ENCODE data around the gene TBCD. TPM values are rescaled to one million over a fixed set of nuclear protein-coding genes. Genes with fewer than 3 reads are reported as not detected.

The TBCD gene
- polyA plus RNA-seq, 2 of the 4 experiments (the other 2 are of a cell fraction), result 33.5 to 49.1 TPM

DNA sequence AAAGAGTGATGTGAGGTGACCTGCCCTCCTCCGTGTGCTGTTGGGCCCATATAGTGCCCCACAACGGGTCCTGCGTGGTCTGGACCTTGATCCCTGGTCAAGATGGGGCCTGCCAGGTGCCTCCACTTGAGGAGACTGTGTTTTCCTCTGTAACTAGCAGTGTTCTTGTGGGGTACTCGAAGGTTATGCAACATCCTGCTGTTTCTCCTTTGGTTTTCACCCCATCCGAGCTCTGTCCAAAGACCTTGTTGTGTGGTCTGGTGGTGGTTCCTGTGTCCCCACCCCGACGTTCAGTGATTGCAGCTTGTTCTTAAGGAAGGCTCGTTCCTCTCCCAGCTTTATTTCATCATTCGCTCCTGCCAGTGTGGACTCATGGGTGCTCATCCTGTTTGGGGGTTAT is 126.7 kb downstream of the TBCD start (continued):
- TF ChIP-seq, protein P1, sequence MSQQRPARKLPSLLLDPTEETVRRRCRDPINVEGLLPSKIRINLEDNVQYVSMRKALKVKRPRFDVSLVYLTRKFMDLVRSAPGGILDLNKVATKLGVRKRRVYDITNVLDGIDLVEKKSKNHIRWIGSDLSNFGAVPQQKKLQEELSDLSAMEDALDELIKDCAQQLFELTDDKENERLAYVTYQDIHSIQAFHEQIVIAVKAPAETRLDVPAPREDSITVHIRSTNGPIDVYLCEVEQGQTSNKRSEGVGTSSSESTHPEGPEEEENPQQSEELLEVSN (IDR thresholded peaks at IDR 0.05; ENCODE audit: borderline replicate concordance, low read depth), result no peak
- TF ChIP-seq POLR2A (IDR thresholded peaks at IDR 0.05; ENCODE audit: low read length), result no peak
- no peak for TF ChIP-seq SMC3 (IDR thresholded peaks at IDR 0.05)
- TF ChIP-seq EHMT2 (IDR thresholded peaks at IDR 0.05; ENCODE audit: low read depth), result no peak
- TF ChIP-seq SREBF2 (IDR thresholded peaks at IDR 0.05), result no peak
- no peak for TF ChIP-seq KDM5A (IDR thresholded peaks at IDR 0.05)
- no peak for TF ChIP-seq HOXA7 (CRISPR knock-in tag; IDR thresholded peaks at IDR 0.05)
- TF ChIP-seq RNF2 (IDR thresholded peaks at IDR 0.05; ENCODE audit: borderline replicate concordance, low read depth), result no peak

DNA sequence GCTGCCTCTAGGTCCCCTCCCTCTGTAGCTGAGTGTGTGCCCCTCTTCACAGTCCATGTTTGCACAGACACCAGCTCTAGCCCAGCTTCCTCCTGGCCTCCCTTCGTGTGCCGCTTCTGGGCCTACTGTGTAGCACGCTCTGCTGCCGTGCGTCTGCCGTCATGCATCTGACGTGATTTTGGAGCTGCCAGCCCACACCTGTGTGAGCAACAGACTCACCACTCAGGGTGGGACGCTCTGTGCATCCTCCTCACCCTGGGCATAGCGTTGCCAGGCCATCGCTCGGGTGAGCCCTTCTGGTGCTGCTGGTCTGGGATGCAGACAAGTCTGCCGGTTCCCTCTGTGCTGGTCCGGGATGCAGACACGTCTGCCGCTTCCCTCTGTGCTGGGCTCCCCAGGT is 127.4 kb downstream of the TBCD start:
- no peak overlapping the region for H3K27ac ChIP-seq
- no peak for TF ChIP-seq NR3C1 (IDR thresholded peaks at IDR 0.05)
- TF ChIP-seq JUN (IDR thresholded peaks at IDR 0.05), result no peak
- TF ChIP-seq HEYL (CRISPR knock-in tag; IDR thresholded peaks at IDR 0.05), result no peak
- TF ChIP-seq, protein P2, sequence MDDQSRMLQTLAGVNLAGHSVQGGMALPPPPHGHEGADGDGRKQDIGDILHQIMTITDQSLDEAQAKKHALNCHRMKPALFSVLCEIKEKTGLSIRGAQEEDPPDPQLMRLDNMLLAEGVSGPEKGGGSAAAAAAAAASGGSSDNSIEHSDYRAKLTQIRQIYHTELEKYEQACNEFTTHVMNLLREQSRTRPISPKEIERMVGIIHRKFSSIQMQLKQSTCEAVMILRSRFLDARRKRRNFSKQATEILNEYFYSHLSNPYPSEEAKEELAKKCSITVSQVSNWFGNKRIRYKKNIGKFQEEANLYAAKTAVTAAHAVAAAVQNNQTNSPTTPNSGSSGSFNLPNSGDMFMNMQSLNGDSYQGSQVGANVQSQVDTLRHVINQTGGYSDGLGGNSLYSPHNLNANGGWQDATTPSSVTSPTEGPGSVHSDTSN (IDR thresholded peaks at IDR 0.05), result no peak
- TF ChIP-seq POLR2A (IDR thresholded peaks at IDR 0.05; ENCODE audit: low read length), result no peak
- TF ChIP-seq BHLHE40 (IDR thresholded peaks at IDR 0.05; ENCODE audit: low read depth, low read length), result no peak
- TF ChIP-seq MAZ (IDR thresholded peaks at IDR 0.05; ENCODE audit: borderline replicate concordance, low read depth, low read length), result no peak
- no peak for TF ChIP-seq ZC3H11A (IDR thresholded peaks at IDR 0.05)
- TF ChIP-seq CEBPB (IDR thresholded peaks at IDR 0.05), result no peak
- TF ChIP-seq RAD21 (conservative IDR thresholded peaks at IDR 0.05 in 1 of 2, IDR thresholded peaks at IDR 0.05 in 1 of 2), result no peak
- WGBS (ENCODE audit: missing lambda C conversion rate), result 91% methylated on average over 15 of the region's 15 CpGs
- DNase-seq (ENCODE audit: low read depth in 1 of 2, low spot score in 1 of 2) (no peak), ATAC-seq (no peak), FAIRE-seq (no peak)
- POLR2A ChIA-PET, result no interaction called here
- no peaks in the 10 kb centered on the region for H3K9me3 ChIP-seq
- no peak overlapping the region for H3K4me3 ChIP-seq
- H3K4me2 ChIP-seq, result no peak overlapping the region
- CTCF ChIA-PET, result interaction anchor here (1.0 to 2.0 kb wide), 2 partner anchors 9 to 13 kb away, joined by 3 to 4 read pairs; no protein-coding TSS in a partner anchor
- H3K4me1 ChIP-seq, result no peaks in the 10 kb centered on the region

DNA sequence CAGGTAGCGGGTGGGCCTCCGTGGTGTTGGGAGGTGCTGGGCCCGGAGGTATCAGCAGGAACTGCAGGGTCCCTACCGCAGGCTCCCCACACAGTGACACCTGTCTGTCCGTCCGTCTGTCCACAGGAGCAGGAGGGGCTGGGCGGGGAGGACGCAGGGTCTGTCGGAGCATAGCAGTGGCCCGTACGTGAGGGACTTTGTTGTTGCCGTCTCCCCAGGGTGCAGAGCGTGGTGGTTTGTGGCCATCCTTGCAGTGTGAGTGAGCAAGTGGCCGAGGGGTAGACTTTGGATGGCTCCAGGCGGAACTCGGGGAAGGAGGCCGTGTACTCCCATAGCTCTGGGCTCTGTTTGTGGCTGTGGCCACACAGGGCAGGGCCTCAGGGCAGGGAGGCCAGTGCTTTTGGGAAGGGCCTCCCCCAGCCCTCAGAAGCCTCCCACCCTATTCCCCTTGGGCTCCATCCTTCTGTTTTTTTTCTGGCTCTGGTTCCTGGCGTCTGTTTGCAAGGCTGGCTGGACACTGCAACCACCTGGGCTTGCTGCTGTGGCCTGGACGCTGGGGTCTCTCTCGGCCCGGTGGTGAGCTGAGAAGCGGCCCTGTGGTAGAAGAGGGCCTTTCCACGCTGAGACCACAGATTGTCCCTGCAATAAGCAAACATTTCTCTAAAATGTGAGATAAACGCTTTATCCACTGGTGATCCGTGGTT is 128.9 kb downstream of the TBCD start:
- Histone ChIP-seq H3K4me2 (no peak overlapping the region), H3K9me3 (no peaks in the 10 kb centered on the region), H3K27ac (no peak overlapping the region), H3K4me1 (no peaks in the 10 kb centered on the region), H3K4me3 (no peak overlapping the region)
- no peak for DNase-seq (ENCODE audit: low read depth in 1 of 2, low spot score in 1 of 2)
- ATAC-seq, result no peak
- TF ChIP-seq PHF8 (IDR thresholded peaks at IDR 0.05; ENCODE audit: borderline replicate concordance, low read depth) (no peak), RFX5 (IDR thresholded peaks at IDR 0.05) (no peak), FOXS1 (CRISPR knock-in tag; IDR thresholded peaks at IDR 0.05) (no peak), CEBPB (IDR thresholded peaks at IDR 0.05) (no peak), HOXB13 (CRISPR knock-in tag; IDR thresholded peaks at IDR 0.05; ENCODE audit: low read depth) (no peak)
- ChIA-PET CTCF (no interaction called here), POLR2A (no interaction called here)
- no peak for FAIRE-seq
- 89% methylated on average over 25 of the region's 25 CpGs for WGBS (ENCODE audit: missing lambda C conversion rate)

DNA sequence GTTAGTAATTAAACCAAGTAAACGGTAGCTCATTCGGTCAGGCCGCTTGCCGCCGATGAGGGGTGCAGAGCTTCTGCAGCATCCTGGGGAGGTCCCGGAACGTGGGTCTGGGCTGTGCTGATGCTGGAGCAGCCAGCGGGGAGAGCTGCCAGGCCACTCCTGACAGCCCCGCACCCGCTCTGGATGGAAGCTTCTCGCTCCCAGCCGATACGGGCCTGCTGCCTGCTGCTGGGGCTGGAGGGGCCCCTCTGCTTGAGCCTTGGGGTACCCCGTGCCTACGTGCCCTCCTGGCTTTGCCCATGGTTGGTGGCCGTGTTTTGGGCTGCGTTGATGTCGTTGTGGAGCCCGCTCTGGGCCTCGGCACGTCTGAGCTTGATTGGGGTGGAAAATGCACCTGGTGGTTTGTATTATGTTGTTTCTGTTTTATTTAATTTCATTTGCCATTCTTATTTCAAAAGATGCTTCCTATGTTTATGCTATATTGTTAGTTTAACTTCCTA is 129.5 kb downstream of the TBCD start:
- Histone ChIP-seq H3K27ac (no peak overlapping the region), H3K9me3 (no peaks in the 10 kb centered on the region), H3K4me3 (no peak overlapping the region), H3K4me2 (no peak overlapping the region), H3K4me1 (no peaks in the 10 kb centered on the region)
- CTCF ChIA-PET, result no interaction called here
- ATAC-seq (no peak), DNase-seq (ENCODE audit: low read depth in 1 of 2, low spot score in 1 of 2) (no peak), FAIRE-seq (no peak)
- POLR2A ChIA-PET, result no interaction called here
- WGBS (ENCODE audit: missing lambda C conversion rate), result 96% methylated on average over 21 of the region's 21 CpGs
- TF ChIP-seq ZSCAN20 (CRISPR knock-in tag; IDR thresholded peaks at IDR 0.05), result no peak
- TF ChIP-seq RAD21 (conservative IDR thresholded peaks at IDR 0.05 in 1 of 2, IDR thresholded peaks at IDR 0.05 in 1 of 2), result no peak
- TF ChIP-seq, protein P3, sequence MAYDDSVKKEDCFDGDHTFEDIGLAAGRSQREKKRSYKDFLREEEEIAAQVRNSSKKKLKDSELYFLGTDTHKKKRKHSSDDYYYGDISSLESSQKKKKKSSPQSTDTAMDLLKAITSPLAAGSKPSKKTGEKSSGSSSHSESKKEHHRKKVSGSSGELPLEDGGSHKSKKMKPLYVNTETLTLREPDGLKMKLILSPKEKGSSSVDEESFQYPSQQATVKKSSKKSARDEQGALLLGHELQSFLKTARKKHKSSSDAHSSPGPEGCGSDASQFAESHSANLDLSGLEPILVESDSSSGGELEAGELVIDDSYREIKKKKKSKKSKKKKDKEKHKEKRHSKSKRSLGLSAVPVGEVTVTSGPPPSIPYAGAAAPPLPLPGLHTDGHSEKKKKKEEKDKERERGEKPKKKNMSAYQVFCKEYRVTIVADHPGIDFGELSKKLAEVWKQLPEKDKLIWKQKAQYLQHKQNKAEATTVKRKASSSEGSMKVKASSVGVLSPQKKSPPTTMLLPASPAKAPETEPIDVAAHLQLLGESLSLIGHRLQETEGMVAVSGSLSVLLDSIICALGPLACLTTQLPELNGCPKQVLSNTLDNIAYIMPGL (CRISPR knock-in tag; IDR thresholded peaks at IDR 0.05; ENCODE audit: borderline replicate concordance), result no peak
- TF ChIP-seq, protein P1 (IDR thresholded peaks at IDR 0.05; ENCODE audit: borderline replicate concordance, low read depth), result no peak
- no peak for TF ChIP-seq BHLHE40 (IDR thresholded peaks at IDR 0.05; ENCODE audit: low read depth, low read length)
- no peak for TF ChIP-seq FOXS1 (CRISPR knock-in tag; IDR thresholded peaks at IDR 0.05)
